HAP-1 (cell line): ENCODE data around the gene LRRC8E.

ENCODE experiments used
- DNase-seq, 2 experiments: peaks; one replicate each; pipeline ENCODE4 v3.0.0-alpha.2; 2016 to 2020; ENCODE audit warnings: low spot score in 2 of 2
- H3K27me3 ChIP-seq: fragments of 250-450 bp; sonication (Bioruptor Pico); 2 replicates; pipeline ENCODE4 v1.5.1; 2020; ENCODE audit warnings: low read depth, mild to moderate bottlenecking, moderate library complexity
- H3K36me3 ChIP-seq: fragments of 250-450 bp; sonication (Bioruptor Pico); replicated peaks from 2 replicates; pipeline ENCODE4 v1.5.1; 2020; ENCODE audit warnings: mild to moderate bottlenecking
- H3K4me1 ChIP-seq: fragments of 250-450 bp; sonication (Bioruptor Pico); 2 replicates; pipeline ENCODE4 v1.5.1; 2020; ENCODE audit warnings: mild to moderate bottlenecking
- H3K4me3 ChIP-seq: fragments of 250-450 bp; sonication (Bioruptor Pico); 2 replicates; pipeline ENCODE4 v1.5.1; 2020; ENCODE audit warnings: mild to moderate bottlenecking, moderate library complexity
- H3K9me3 ChIP-seq: fragments of 250-450 bp; sonication (Bioruptor Pico); 2 replicates; pipeline ENCODE4 v1.5.1; 2020; ENCODE audit warnings: mild to moderate bottlenecking, moderate library complexity
- in situ Hi-C: fragments of 300-500 bp; cut with MboI; formaldehyde crosslinking; loops from 3 replicates; pipeline ENCODE4 v1.14.3; 2020; ENCODE audit warnings: low sequenced_read_pairs, inconsistent platforms, mixed read lengths

LRRC8E gene

DNA sequence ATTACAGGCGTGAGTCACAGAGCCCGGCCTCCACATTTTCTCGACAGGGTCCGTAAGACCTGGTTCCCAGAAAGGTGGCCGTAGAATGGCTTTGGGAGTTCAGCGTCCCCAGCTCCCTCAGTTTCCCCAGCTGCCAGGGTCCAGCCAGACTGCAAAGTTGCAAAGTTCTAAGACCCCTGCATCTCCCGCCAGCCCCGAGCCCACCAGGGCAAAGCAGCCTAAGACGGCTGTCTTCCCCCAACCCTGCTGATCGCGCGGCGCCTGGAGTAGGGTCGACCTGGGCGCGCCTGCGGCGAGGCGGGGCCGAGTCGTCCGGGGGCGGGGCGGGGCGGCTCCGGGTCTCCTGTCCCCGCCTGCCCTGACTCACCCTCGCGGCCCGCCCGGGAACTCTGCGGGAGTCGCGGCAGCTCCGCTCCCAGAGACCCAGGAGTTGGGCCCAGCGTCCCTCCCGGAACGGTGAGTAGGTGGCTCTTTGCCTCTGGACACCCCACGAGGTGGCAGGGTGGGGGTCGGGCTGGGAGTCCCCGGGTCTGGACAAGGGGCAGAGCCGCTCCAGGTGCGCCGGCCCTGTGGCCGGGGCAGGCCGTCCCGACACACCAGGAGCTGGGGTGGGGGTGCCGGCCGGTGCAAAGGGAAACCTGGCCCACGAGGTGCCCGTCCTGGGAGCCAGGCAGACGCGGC is at the start of gene LRRC8E:
Gene LRRC8E, plus strand, starts transcription at position 366 of the 681 bp plus-strand sequence. CDS start 7,094 bp downstream, outside the sequence.
- no peaks in the 10 kb centered on the region for H3K36me3 ChIP-seq
- no peaks in the 10 kb centered on the region for H3K27me3 ChIP-seq
- H3K4me3 ChIP-seq = peak within 1 kb of the TSS; percentile 71
- H3K9me3 ChIP-seq = no peaks in the 10 kb centered on the region
- peaks cover 8% of the 10 kb centered on the region; the same call in 1 of the 2 replicates for H3K4me1 ChIP-seq
- in situ Hi-C loops = no loop called here
- DNase-seq = peak; percentile 76 to 90

DNA sequence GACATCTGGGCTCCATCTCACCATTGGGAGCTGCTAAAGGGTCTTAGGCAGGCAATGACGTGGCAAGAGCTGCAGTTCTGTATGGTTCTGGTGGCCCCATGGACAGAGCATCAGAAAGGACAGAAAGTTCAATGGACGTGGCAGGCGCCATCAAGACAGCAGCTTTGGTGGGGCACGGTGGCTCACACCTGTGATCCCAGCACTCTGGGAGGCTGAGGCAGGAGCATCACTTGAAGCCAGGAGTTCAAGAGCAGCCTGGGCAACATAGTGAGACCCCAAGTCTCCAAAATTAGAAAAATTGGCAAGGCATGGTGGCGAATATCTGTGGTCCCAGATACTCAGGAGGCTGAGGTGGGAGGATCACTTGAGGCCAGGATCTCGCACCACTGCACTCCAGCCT is 48.8 kb upstream of the LRRC8E start:
- Histone ChIP-seq H3K27me3 (no peaks in the 10 kb centered on the region), H3K4me1 (no peaks in the 10 kb centered on the region), H3K9me3 (no peaks in the 10 kb centered on the region; the same call in 1 of the 2 replicates), H3K4me3 (no peak overlapping the region), H3K36me3 (no peaks in the 10 kb centered on the region)
- DNase-seq = no peak
- in situ Hi-C loops = no loop called here

DNA sequence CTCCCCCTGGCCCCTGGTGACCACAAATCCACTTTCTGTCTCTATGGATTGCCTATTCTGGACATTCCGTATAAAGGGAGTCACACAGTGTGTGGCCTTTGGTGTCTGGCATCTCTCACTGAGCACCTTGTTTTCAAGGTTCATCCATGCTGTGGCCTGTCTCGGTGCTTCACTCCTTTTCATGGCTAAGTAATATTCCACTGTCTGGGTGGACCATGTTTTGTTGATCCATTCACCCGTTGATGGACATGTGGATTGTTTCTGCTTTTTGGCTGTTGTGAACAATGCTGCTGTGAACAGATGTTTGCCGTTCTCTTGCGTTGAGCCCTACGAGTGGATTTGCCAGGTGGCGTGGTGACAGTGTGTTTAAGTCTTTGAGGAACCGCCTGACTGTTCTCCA is 47.7 kb upstream of the LRRC8E start:
- in situ Hi-C loops = no loop called here
- Histone ChIP-seq H3K9me3 (no peaks in the 10 kb centered on the region; the same call in 1 of the 2 replicates), H3K36me3 (no peaks in the 10 kb centered on the region), H3K4me1 (no peaks in the 10 kb centered on the region), H3K27me3 (no peaks in the 10 kb centered on the region), H3K4me3 (no peak overlapping the region)
- no peak for DNase-seq

DNA sequence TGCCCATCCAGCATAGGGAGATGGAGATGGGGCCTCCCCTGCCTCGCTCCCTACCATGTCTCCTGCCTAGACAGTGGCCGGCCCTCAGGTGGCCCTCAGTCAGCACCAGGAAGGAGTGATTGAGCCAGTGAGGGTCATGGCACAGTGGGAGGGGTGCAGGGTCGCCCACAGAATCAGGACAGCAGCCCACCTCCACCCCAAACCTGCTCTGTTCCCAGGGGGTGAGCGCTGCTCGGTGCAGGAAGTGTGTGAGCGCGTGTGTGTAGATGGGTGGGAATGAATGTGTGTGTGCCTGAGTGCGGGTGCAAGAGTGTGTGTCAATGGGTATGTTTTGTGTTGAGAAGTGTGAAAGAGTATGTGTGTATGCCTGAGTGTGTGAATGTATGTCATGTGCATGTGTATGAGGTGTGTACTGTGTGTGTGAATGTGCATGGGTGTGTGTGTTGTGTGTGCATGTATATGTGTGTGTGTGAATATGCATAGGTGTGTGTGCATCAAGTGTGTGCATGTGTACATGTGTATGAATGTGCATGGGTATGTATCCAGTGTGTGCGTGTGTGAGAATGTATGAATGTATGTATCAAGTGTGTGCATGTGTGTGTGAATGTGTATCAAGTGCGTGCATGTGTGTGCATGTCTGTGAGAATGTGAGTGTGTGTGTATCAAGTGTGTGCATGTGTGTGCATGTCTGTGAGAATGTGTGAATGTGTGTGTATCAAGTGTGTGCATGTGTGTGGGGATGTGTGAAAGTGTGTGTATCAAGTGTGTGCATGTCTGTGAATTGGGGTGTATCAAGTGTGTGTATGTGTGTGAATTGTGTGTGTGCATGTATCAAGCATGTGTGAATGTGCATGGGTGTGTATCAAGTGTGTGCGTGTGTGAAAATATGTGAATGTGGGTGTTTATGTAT is 46.3 kb upstream of the LRRC8E start:
- Histone ChIP-seq H3K4me1 (no peaks in the 10 kb centered on the region), H3K36me3 (no peaks in the 10 kb centered on the region), H3K27me3 (no peaks in the 10 kb centered on the region), H3K9me3 (no peaks in the 10 kb centered on the region), H3K4me3 (no peak overlapping the region)
- in situ Hi-C loops = no loop called here
- DNase-seq = no peak

- Histone ChIP-seq H3K27me3 (no peaks in the 10 kb centered on the region), H3K9me3 (no peaks in the 10 kb centered on the region), H3K4me3 (no peak overlapping the region), H3K4me1 (no peaks in the 10 kb centered on the region), H3K36me3 (no peaks in the 10 kb centered on the region)
- DNase-seq = no peak
- in situ Hi-C loops = no loop called here
Observed at GRCh38 chr19:7842661-7843294, 45.5 kb upstream of the LRRC8E start.

- Histone ChIP-seq H3K4me1 (no peaks in the 10 kb centered on the region), H3K9me3 (no peaks in the 10 kb centered on the region), H3K4me3 (no peak overlapping the region), H3K36me3 (no peaks in the 10 kb centered on the region), H3K27me3 (no peaks in the 10 kb centered on the region)
- no peak for DNase-seq
- in situ Hi-C loops = no loop called here
Observed at GRCh38 chr19:7843521-7843920, 44.8 kb upstream of the LRRC8E start.

- no peak for DNase-seq
- Histone ChIP-seq H3K9me3 (no peaks in the 10 kb centered on the region), H3K27me3 (no peaks in the 10 kb centered on the region), H3K4me1 (no peaks in the 10 kb centered on the region), H3K36me3 (no peaks in the 10 kb centered on the region), H3K4me3 (no peak overlapping the region)
- in situ Hi-C loops = no loop called here
Observed at GRCh38 chr19:7844405-7844804, 43.9 kb upstream of the LRRC8E start.

DNA sequence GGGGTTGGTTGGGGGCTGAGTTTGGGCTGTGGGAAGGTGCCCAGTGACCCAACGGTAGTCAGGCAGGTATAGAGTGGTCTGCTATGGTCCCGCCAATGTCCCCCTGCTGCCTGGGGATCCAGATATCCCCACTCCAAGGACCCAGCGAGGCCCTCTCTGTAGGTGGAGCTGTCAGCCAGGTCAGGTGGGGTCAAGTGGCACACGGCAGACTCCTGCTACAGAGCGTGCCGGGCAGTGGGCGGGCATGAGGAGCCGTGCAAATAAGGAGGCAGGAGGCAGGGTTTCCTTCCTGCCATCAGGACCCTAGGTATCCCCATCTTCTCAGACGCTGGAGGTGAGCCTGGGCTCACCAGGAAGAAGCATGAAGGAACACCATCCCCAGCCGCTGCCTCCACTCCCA is 43.4 kb upstream of the LRRC8E start:
- Histone ChIP-seq H3K27me3 (no peaks in the 10 kb centered on the region), H3K9me3 (no peaks in the 10 kb centered on the region), H3K36me3 (no peaks in the 10 kb centered on the region), H3K4me3 (no peak overlapping the region), H3K4me1 (no peaks in the 10 kb centered on the region)
- DNase-seq = no peak
- in situ Hi-C loops = no loop called here

- H3K36me3 ChIP-seq = no peaks in the 10 kb centered on the region
- DNase-seq = no peak
- H3K27me3 ChIP-seq = no peaks in the 10 kb centered on the region
- no peaks in the 10 kb centered on the region for H3K4me1 ChIP-seq
- H3K4me3 ChIP-seq = no peak overlapping the region
- in situ Hi-C loops = no loop called here
- no peaks in the 10 kb centered on the region for H3K9me3 ChIP-seq
Observed at GRCh38 chr19:7845390-7846154, 42.7 kb upstream of the LRRC8E start.

DNA sequence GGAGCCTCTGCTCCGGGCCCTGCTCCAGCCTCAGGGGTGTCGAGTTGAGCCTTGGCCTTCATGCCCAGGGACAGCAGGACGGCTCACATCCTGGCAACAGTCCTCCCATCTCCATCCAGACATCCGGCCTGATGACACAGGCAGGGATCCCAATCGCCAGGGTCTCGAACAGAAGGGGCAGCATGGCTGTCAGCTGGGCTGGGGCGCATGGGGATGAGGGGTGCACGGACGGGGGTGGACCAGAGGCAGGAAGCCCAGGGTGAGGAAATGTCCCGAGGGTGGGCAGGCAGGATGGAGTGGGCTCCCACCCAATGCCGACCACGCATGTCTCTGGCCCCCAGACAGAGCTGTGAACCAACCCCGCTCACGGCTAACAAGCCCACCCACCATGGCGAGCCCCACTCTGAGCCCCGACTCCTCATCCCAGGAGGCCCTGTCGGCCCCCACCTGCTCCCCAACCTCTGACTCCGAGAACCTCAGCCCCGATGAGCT is 42.1 kb upstream of the LRRC8E start:
- DNase-seq = no peak
- H3K27me3 ChIP-seq = no peaks in the 10 kb centered on the region
- H3K4me3 ChIP-seq = no peak overlapping the region
- H3K4me1 ChIP-seq = no peaks in the 10 kb centered on the region
- no peaks in the 10 kb centered on the region for H3K9me3 ChIP-seq
- no peaks in the 10 kb centered on the region for H3K36me3 ChIP-seq
- in situ Hi-C loops = no loop called here

GRCh38 chr19:7847664-7848063 is 40.6 kb upstream of the LRRC8E start:
- no peaks in the 10 kb centered on the region for H3K36me3 ChIP-seq
- no peaks in the 10 kb centered on the region for H3K4me1 ChIP-seq
- DNase-seq = no peak
- in situ Hi-C loops = no loop called here
- no peaks in the 10 kb centered on the region for H3K27me3 ChIP-seq
- H3K4me3 ChIP-seq = no peak overlapping the region
- no peaks in the 10 kb centered on the region for H3K9me3 ChIP-seq

DNA sequence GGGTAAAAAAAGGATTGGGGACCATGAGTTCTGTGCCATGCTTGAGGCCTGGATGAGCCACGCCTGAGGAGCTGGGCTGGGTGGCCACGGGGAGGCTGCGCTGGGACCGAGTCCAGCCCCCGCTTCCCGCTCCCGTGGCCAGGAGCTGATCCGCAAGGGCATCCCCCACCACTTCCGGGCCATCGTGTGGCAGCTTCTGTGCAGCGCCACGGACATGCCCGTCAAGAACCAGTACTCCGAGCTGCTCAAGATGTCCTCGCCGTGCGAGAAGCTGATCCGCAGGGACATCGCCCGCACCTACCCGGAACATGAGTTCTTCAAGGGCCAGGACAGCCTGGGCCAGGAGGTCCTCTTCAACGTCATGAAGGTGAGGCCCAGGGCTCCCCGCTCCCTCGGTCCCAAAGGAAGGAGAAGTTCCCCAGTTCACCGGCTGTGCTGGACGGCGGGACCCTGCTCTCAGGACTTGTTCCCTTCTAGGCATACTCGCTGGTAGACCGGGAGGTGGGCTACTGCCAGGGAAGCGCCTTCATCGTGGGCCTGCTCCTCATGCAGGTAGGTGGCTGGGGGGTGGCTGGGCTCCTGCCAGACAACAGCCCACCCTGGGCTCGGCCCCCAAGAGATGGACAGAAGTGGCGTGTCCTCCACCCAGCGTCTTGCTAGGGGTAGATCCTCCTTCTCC is 39.4 kb upstream of the LRRC8E start:
- no peaks in the 10 kb centered on the region for H3K36me3 ChIP-seq
- in situ Hi-C loops = no loop called here
- no peaks in the 10 kb centered on the region for H3K27me3 ChIP-seq
- no peak for DNase-seq
- no peak overlapping the region for H3K4me3 ChIP-seq
- no peaks in the 10 kb centered on the region for H3K9me3 ChIP-seq
- peaks cover 4% of the 10 kb centered on the region; the same call in 1 of the 2 replicates for H3K4me1 ChIP-seq

- no peaks in the 10 kb centered on the region for H3K36me3 ChIP-seq
- H3K9me3 ChIP-seq = no peaks in the 10 kb centered on the region
- in situ Hi-C loops = no loop called here
- no peak for DNase-seq
- H3K27me3 ChIP-seq = no peaks in the 10 kb centered on the region
- H3K4me1 ChIP-seq = peaks cover 4% of the 10 kb centered on the region; the same call in 1 of the 2 replicates
- no peak overlapping the region for H3K4me3 ChIP-seq
Observed at GRCh38 chr19:7849631-7849999, 38.7 kb upstream of the LRRC8E start.
